Measurements from ENCODE around the gene LCE3C.
"Not testable (repeated sequence)": the region's sequence is repeated elsewhere in the genome, so short reads cannot be mapped to it uniquely, and the experiment has no call there.

The LCE3C gene, protein sequence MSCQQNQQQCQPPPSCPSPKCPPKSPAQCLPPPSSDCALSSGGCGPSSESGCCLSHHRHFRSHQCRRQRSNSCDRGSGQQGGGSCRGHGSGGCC

DNA sequence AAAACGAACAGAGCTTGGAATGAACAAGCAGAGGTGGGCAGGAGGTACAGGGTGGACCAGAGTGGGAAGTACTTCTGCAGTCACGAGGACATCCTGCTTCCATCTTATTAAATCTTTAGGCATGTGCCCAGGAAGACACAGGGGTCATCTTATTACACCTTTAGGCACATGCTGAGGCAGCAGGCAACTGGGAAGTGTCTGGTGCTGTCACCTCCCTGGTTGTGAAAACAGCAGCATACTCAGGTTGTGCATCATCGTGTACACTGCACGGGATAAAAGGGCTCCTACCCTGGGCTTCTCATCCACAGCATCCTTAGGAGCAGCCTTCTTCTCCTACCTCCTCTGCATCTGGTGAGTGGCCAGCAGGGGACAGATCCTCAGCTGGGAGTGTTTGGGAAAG is at the start of gene LCE3C:
Gene LCE3C, plus strand, starts transcription at position 301 of the 400 bp plus-strand sequence. CDS start 498 bp downstream, outside the sequence.
- DNase-seq (ENCODE audit: low spot score) = no peak

DNA sequence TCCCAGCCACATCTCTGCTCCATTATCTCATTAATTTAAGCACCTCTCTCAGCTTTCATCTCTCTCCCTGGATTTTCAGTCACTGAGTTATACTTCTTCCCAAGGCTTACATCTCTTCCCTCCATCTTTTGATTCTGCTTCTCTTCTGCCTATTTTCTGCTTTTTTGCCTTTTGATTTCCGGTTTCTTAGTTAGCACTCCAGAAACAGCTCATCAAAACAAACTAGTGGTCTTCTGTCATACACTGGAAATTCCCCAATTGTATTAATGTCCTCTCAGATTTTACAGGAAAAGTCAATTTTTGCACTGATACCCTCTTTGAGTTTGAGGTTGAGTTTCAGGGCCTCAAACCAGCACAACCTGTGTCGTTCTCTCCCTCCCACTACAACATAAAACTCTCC is 34.9 kb upstream of the LCE3C start:
- no peak for DNase-seq (ENCODE audit: low spot score)

DNA sequence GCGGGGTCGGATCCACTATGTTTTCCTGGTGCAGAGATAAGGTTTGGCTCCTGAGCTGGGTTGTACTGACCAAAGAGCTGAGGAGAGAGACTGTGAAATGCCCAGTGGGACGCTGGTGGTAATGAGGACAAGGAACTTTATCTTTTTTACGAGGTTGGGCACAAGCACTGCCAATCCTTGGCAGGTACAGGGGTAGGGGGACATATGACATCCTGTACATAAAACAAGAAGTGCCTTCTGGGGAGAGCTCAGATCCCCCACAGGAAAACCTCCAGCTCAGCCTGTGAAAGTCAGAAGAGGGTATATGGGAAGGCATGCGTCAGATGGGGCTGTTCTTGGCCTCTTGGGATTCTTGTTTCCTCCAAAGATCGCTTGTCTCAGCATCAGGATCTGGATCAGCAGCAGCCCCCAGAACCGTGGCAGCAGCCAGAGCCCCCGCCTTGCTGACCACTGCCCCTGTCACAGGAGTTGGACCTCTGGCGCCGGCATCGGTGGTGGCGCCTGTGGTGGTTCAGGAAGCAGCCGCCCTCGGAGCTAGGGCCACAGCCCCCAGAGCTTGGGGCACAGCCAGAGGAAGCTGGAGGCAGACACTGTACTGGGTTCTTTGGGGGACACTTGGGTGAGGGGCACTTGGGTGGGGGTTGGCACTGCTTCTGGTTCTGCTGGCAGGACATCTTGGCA is 34.4 kb upstream of the LCE3C start:
- no peak for DNase-seq (ENCODE audit: low spot score)

DNA sequence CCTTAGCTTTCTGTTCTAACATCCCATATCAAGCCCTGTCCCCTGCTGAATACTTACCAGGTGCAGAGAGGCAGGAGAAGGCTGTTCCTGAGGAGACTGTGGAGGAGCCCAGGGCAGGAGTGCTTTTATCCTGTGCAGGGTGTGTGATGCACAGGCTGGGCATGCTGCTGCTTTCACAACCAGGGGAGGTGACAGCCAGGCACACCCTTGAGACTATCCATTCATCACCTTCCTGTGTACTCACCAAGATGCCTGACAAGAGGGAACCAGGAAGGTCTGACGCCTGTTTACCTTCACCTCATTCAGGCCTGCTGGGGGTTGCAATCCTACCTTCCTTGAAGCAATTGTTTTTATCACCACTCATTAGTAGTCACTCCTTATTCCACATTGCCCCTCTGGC is 33.4 kb upstream of the LCE3C start, which contains the start of gene LCE3E:
Gene LCE3E, minus strand, starts transcription at position 100 of the 400 bp plus-strand sequence. CDS start 572 bp downstream, outside the sequence.
- DNase-seq (ENCODE audit: low spot score) = no peak

DNA sequence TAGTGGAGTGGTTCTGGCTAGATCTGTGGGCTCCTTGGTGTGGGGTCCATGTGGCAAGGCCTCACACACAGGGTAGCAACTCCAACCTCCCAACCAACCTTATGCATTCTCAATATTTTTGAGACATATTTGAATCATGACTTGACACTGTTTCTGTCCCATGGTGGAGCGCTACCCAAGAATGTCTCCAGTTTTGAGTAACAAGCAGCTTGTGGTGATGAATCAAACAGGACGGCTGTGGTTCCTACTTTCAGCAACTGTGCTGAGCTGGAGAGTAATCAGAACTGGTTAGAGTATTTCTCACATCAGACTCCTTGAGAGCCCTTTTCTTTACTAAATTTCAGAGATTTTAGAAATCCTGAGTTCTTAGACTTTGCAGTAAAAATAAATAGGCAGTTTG is 22.9 kb upstream of the LCE3C start:
- no peak for DNase-seq (ENCODE audit: low spot score)

DNA sequence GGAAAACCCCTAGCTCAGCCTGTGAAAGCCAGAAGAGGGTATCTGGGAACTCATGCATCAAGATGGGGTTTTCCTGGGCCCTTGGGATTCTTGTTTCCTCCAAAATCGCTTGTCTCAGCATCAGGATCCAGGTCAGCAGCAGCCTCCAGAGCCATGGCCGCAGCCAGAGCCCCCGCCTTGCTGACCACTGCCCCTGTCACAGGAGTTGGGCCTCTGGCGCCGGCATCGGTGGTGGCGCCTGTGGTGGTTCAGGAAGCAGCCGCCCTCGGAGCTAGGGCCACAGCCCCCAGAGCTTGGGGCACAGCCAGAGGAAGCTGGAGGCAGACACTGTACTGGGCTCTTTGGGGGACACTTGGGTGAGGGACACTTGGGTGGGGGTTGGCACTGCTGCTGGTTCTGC is 20.5 kb upstream of the LCE3C start:
- not testable (repeated sequence) for DNase-seq (ENCODE audit: low spot score)

DNA sequence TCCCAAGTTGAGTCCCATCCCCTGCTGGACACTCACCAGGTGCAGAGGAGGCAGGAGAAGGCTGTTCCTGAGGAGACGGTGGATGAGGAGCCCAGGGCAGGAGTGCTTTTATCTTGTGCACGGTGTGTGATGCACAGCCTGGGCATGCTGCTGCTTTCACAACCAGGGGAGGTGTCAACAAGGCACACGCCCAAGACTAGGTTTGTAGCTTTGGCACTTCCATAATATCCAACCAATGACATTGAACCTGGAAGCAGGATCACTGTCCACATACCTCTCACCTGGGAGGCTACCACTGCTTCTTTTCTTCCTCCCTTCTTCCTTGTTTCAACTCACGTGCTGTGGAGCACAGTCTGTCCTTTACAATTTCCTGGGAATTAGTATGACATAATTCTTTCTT is 19.6 kb upstream of the LCE3C start, which contains the start of gene LCE3D:
Gene LCE3D, minus strand, starts transcription at position 84 of the 400 bp plus-strand sequence. CDS start 580 bp downstream, outside the sequence.
- no peak for DNase-seq (ENCODE audit: low spot score)

DNA sequence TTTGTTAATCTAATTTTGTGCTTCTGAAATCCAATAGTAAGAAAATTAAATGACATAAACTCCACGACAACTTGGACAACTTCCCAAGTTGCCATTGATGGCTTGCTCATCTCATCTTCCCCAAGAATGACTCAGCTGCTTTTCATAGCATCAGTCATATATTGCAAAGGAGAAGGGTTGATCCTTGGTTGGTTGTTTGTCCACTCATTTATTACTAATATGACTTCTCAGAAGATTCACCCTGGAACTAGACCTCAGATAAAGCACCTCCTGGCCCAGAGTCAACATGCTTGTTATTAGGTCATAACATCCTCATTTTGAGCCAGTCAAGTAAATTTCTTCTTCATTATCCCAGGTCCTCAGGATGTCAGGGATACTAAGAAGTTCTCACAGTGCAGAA is 17.4 kb upstream of the LCE3C start:
- no peak for DNase-seq (ENCODE audit: low spot score)

DNA sequence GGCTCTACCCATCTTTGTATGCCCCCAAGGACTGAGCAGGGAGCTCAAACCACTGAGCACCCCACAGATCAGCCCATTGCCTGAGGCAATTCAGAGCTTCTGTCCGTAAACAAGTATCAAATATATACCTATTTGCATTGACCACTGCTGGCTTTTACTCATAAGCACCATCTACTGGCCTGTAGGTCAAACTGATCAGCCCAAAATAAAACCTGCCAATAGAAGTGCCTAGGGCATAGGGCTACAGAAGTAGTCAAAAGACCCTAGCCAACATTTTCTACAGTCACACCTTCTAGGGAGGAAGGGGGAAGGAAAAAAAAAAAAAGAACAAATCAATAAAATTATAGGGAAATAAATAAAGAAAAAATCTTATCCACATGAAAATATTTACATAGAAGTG is 14.4 kb upstream of the LCE3C start:
- DNase-seq (ENCODE audit: low spot score) = no peak

DNA sequence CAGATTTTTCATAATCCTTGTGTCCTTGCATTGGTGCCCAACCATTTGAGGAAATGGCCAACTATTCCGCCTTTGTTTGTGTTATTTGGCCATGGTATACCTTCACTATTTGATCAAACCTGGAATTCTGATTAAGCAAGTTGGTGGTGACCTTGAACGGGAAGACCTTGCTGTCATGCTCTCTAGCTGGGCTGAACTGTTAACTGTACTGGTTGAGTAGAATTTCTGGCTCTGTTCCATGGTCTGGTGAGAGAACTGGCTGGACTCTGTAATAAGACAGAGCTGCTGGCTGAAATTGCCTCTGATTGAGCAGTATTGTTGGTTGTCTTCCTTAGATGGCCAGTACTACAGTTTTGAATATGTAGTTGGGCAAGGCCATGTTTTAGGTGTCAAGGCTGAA is 3.0 kb upstream of the LCE3C start:
- DNase-seq (ENCODE audit: low spot score) = no peak

DNA sequence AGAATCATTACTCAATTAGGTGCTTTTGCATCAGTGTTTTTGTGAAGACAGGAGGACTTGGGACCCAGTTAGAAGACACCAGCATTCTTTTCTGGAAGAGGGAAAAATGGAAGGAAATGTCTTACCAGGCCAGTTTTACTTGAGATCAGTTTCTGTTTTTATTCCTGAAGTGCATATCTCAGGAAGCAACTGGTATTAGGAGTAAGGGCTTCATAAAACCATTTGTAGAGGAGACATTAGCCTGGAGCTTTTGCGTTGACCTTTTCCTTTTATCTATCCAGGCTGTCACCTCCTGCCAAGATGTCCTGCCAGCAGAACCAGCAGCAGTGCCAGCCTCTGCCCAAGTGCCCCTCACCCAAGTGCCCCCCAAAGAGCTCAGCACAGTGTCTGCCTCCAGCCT is 13.5 kb downstream of the LCE3C start, which contains the start of gene LCE3B:
Gene LCE3B, plus strand, starts transcription at position 301 of the 400 bp plus-strand sequence. Its CDS starts 0 bp downstream, at position 301.
- no peak for DNase-seq (ENCODE audit: low spot score)

DNA sequence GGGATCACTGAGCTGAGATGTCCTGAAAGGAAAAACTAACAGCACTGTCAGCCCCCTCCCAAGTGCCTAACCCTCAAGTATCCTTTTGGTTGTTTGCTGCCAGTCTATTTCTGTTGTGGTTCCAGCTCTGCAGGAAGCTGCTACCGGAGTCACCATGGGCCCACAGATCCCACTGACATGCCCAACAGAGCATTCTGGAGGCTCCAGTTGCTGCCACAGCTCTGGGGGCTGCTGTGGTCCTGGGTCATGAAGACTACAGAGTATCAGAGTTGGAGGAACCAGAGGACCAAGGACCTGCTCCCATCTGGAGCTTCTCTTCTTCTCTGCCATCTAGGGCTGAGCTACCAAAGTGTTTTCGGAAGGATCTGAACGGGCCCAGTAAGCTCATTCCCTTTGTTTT is 22.0 kb downstream of the LCE3C start:
- DNase-seq (ENCODE audit: low spot score) = no peak

DNA sequence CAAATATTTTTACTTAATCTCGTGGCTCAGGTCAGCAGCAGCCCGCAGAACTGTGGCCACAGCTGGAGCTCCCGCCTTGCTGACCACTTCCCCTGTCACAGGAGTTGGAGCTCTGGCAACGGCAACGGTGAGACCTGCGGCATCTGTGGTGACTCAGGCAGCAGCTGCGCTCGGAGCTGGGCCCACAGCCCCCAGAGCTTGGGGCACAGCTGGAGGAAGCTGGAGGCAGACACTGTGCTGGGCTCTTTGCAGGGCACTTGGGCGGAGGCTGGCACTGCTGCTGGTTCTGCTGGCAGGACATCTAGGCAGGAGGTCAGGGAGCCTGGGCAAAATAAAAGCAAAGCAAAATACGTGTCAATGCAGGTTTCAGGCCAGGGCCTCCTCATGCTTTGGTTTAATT is 22.8 kb downstream of the LCE3C start, which contains the start of gene LCE3A:
Gene LCE3A, minus strand, starts transcription at position 301 of the 400 bp plus-strand sequence. Its CDS starts 0 bp downstream, at position 301.
- no peak for DNase-seq (ENCODE audit: low spot score)

DNA sequence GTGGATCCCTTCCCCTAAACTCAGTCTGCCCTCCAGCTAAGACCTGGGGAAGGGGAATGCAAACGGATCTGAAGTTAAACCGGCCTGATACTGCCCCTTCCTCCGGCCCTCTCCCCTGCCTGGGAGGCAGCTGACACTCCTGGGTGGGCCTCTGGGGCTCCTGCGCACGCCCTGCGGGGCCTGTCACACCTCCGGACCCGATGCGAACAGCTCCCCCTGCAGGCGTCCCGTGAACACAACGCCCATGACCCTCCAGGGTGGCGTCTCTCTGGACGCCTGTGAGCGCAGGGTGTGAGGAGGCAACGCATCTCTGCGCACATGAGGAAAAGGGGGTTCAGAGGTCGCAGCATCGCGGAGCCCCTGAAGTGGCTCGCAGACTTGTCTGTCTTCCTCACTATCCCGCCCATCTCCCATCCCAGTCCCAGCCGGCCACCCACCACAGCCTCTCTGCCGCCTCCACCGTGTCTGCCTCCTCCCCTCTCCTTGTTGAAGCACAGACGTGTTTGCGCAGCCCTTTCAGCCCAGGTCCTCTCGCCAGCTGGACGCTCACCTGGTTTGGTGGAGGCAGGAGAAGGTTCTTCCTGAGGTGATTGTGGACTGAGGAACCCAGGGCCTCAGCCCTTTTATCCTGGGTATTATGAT is 23.3 kb downstream of the LCE3C start:
- peak; percentile 31 for DNase-seq (ENCODE audit: low spot score)

DNA sequence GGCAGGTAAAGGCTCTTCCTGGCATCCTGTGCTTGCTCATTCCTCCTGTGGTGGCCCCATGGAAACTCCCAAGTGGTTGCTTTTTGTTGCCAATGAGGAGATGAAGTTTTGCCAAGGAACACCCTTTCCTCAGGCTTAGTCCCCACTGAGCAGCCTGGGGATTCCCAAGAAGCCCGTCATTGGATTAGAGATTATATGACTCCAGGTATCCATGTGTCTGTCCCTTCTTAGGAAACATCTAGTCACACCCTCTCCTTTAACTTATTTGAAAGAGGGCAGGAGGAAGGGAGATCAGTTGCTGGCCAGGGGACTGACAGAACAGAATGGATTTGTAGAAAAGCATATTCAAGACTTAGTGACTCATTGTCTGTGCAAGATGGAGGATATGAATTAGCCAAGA is 26.7 kb downstream of the LCE3C start:
- DNase-seq (ENCODE audit: low spot score) = no peak

DNA sequence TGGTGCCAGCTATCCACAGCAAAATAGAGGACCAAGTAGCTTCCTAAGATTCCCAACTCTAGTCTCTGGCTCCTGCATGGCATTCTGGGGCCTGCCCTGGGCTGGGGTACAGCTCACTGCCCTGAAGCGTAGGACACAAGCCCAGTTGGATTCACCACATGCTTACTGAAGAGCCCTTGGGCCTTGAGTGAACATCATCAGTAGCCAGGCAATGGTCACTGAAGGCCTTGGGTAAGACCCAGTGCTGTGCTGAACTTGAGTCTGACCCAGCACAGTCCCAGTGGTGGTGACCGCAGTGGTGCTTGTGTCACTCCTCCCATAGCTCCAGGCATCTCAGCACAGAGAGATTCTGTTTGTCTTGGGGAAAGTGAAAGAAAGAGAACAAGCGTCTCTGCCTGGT is 30.6 kb downstream of the LCE3C start:
- DNase-seq (ENCODE audit: low spot score) = no peak

DNA sequence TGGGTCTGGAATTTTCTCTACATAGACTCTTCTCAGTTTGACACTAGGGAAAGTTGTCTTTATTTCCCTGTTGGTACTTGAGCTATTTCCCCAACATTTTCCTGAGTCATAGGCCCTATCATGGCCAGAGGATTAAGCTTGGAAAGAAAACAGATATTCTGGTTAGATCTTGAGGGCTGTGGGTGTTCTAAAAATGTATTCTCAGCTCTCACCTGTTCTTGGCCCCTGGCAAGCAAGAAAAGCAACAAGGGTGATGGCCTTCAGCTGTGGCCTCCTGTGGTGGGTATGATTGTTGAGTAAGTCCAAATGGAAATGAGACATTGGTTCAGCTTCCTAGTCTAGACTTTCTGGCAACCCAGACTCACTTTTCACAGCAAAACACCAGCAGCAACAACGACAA is 40.3 kb downstream of the LCE3C start:
- no peak for DNase-seq (ENCODE audit: low spot score)

DNA sequence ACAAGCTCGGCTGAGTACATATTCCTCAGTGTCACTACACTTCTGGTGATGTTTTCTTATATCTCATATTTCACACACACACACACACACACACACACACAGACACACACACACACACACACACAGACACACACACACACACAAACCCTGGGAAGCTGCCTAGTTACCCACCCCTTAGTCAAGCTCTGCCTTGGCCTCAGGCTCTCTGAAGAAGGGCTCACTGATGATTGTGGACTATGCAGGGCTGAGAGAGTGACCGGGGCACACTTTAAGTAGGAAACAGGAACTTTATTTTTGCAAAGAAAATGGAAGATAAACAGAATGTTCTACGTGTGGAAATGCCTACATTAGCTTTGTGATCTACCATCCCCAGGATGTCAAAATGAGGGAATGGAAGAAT is 43.9 kb downstream of the LCE3C start:
- no peak for DNase-seq (ENCODE audit: low spot score)

DNA sequence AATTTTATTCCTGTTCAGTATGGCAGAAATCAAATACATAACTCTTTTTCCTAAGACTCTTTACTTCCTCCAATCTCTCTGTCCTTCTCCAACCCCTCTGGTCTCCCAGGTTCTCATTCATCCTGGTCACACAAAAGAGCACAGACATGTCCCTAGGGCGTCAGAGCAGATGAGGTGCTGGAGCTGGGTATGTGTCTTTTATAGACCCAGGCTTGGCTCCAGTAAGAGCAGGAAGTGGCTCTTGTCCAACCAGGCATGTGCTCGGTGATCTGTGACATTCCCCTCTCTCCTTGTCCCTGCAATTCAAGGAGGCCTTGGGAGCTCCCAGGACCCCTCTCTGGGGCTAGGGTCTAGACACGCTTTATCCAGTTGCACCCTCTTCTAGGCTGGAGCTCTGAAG is 45.1 kb downstream of the LCE3C start:
- no peak for DNase-seq (ENCODE audit: low spot score)

DNA sequence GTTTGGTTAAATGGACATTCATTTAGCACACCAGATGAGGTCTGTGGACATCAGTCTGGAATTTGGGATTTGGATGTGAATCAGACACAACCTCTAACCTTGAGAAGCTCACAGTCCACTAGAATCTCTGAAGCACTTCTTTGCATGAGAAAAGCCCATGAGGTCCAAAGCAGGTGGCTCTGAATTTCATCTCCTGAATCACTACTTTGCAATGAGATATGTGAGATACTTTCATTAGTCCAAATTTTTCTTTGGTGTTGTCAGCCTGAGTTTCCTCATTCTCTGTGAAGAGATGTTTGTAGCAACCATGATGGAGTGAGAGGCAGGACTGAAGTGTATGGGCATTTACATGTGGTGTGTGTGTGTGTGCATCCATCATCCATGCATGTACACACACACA is 46.6 kb downstream of the LCE3C start:
- no peak for DNase-seq (ENCODE audit: low spot score)
